Natural killer cell (primary cell): ENCODE data around the gene SNTA1. TPM values are rescaled to one million over a fixed set of nuclear protein-coding genes. Genes with fewer than 3 reads are reported as not detected.
"Not testable (repeated sequence)": the region's sequence is repeated elsewhere in the genome, so short reads cannot be mapped to it uniquely, and the experiment has no call there.

Experiments
- ATAC-seq, 3 donors: fragments of 150-1000 bp in 2 of 3; fragments of 200-7000 bp in 1 of 3; cut with Tn5 transposase; 1 replicate in 1 of 3; 2 replicates in 2 of 3; pipeline ENCODE4 v1.10.0; 2021; ENCODE audit warnings: mild to moderate bottlenecking in 2 of 3, moderate library complexity in 2 of 3
- DNase-seq, 2 donors: peaks; one replicate each; pipeline versions ENCODE4 v3.0.0 to v3.0.0-alpha.2; 2013 to 2021; ENCODE audit warnings: mixed read lengths in 1 of 2
- H3K27ac ChIP-seq: one replicate; pipeline ENCODE4 v1.5.1; 2013; ENCODE audit warnings: mild to moderate bottlenecking, low read length
- H3K27me3 ChIP-seq: one replicate; pipeline ENCODE4 v1.6.1; 2013; ENCODE audit warnings: low read length; ENCODE audit not compliant: control insufficient read depth, insufficient read depth
- H3K36me3 ChIP-seq: one replicate; pipeline ENCODE4 v1.6.1; 2013; ENCODE audit warnings: low read length; ENCODE audit not compliant: control insufficient read depth, insufficient read depth
- H3K4me1 ChIP-seq: one replicate; pipeline ENCODE4 v1.6.1; 2013; ENCODE audit warnings: low read length; ENCODE audit not compliant: control insufficient read depth, insufficient read depth
- H3K4me3 ChIP-seq: one replicate; pipeline ENCODE4 v1.5.1; 2013; ENCODE audit warnings: low read length
- H3K9me3 ChIP-seq: one replicate; pipeline ENCODE4 v1.6.1; 2013; ENCODE audit warnings: low read length; ENCODE audit not compliant: control insufficient read depth, insufficient read depth
- H3K27ac Mint-ChIP-seq, 2 donors: one replicate each; pipeline ENCODE4 v1.8.0; 2022; ENCODE audit warnings: mild to moderate bottlenecking in 2 of 2, mixed read lengths in 2 of 2, moderate library complexity in 1 of 2
- H3K27me3 Mint-ChIP-seq, 2 donors: one replicate each; pipeline ENCODE4 v1.8.0; 2022; ENCODE audit warnings: low read depth in 2 of 2, mixed read lengths in 2 of 2
- H3K36me3 Mint-ChIP-seq: one replicate; pipeline ENCODE4 v1.8.0; 2022; ENCODE audit warnings: mixed read lengths
- H3K4me1 Mint-ChIP-seq, 2 donors: one replicate each; pipeline ENCODE4 v1.8.0; 2022; ENCODE audit warnings: mixed read lengths in 2 of 2
- H3K4me3 Mint-ChIP-seq: one replicate; pipeline ENCODE4 v1.8.0; 2022; ENCODE audit warnings: mild to moderate bottlenecking, moderate library complexity, mixed read lengths
- H3K9me3 Mint-ChIP-seq, 2 donors: one replicate each; pipeline ENCODE4 v1.8.0; 2022; ENCODE audit warnings: mixed read lengths in 2 of 2
- CTCF ChIP-seq: fragments of 200-600 bp; IDR thresholded peaks from one replicate; pipeline ENCODE4 v1.8.0; 2022; ENCODE audit warnings: antibody characterized with exemption
- WGBS: methylation state at CpG from one replicate; pipeline ENCODE4 v1.1.7; 2013; ENCODE audit warnings: missing lambda C conversion rate; ENCODE audit not compliant: insufficient coverage; 5-methylcytosine and 5-hydroxymethylcytosine counted together
- intact Hi-C: fragments of 100-400 bp; cut with micrococcal nuclease; formaldehyde crosslinking; loops from one replicate; pipeline ENCODE4 v1.14.2; 2022
- total RNA-seq, 4 donors: library from RNA; stranded (reverse); fragments of 120-200 nt in 1 of 4; gene quantifications; one replicate each; pipeline versions ENCODE4 v1.2.3 to v1.2.4, GENCODE V29; 2013 to 2022

Gene SNTA1
- total RNA-seq, 3 donors from 2014 or later (not counting 1 experiment from before 2014, with no cell fraction given), result 1.2 to 2.4 (median 1.8) TPM

- TF ChIP-seq CTCF, result no peak
- H3K36me3 ChIP-seq, result no peaks in the 10 kb centered on the region
- H3K36me3 Mint-ChIP-seq, result no peaks in the 10 kb centered on the region
- no peak for DNase-seq
- no peak overlapping the region for H3K27ac Mint-ChIP-seq
- H3K9me3 ChIP-seq, result no peaks in the 10 kb centered on the region
- no peak overlapping the region for H3K4me3 ChIP-seq
- no peak for ATAC-seq
- no peaks in the 10 kb centered on the region for H3K9me3 Mint-ChIP-seq
- H3K27me3 ChIP-seq, result no peaks in the 10 kb centered on the region
- no peak overlapping the region for H3K4me3 Mint-ChIP-seq
- 85% methylated on average over 3 of the region's 4 CpGs for WGBS
- no peaks in the 10 kb centered on the region for H3K4me1 Mint-ChIP-seq
- H3K27me3 Mint-ChIP-seq, result peaks cover 0 to 3% of the 10 kb centered on the region in 2 donors
- intact Hi-C loops, result no loop called here
- peaks cover 3% of the 10 kb centered on the region for H3K4me1 ChIP-seq
- no peak overlapping the region for H3K27ac ChIP-seq
Measured at GRCh38 chr20:33470457-33470856, 26.9 kb upstream of the SNTA1 start.

GRCh38 chr20:33466303-33466646, 22.7 kb upstream of the SNTA1 start:
- Histone ChIP-seq H3K4me1 (peaks cover 5% of the 10 kb centered on the region), H3K9me3 (no peaks in the 10 kb centered on the region), H3K36me3 (no peaks in the 10 kb centered on the region), H3K27me3 (no peaks in the 10 kb centered on the region), H3K27ac (no peak overlapping the region), H3K4me3 (no peak overlapping the region)
- Mint-ChIP-seq H3K4me3 (no peak overlapping the region), H3K27me3 (peaks cover 0 to 3% of the 10 kb centered on the region in 2 donors), H3K36me3 (no peaks in the 10 kb centered on the region), H3K9me3 (no peaks in the 10 kb centered on the region), H3K4me1 (no peaks in the 10 kb centered on the region), H3K27ac (no peak overlapping the region)
- WGBS, result 76% methylated on average over 3 of the region's 3 CpGs
- TF ChIP-seq CTCF, result no peak
- DNase-seq, result no peak
- no peak for ATAC-seq
- intact Hi-C loops, result no loop called here

GRCh38 chr20:33465481-33466302, 22.1 kb upstream of the SNTA1 start:
- H3K27ac ChIP-seq, result no peak overlapping the region

GRCh38 chr20:33464759-33465158, 21.2 kb upstream of the SNTA1 start:
- H3K9me3 Mint-ChIP-seq, H3K27me3 Mint-ChIP-seq, H3K36me3 Mint-ChIP-seq, H3K4me3 Mint-ChIP-seq, H3K27ac Mint-ChIP-seq, H3K27me3 ChIP-seq, ATAC-seq, H3K9me3 ChIP-seq, intact Hi-C loops, DNase-seq, H3K4me1 Mint-ChIP-seq, H3K4me3 ChIP-seq, H3K36me3 ChIP-seq, H3K4me1 ChIP-seq, H3K27ac ChIP-seq: not testable (repeated sequence)
- WGBS, result 92% methylated on average over 8 of the region's 8 CpGs

More at GRCh38 chr20:33465481-33466302, 22.1 kb upstream of the SNTA1 start:
- 75% methylated on average over 8 of the region's 9 CpGs for WGBS
- H3K9me3 Mint-ChIP-seq, result no peaks in the 10 kb centered on the region
- H3K36me3 Mint-ChIP-seq, result no peaks in the 10 kb centered on the region
- Histone ChIP-seq H3K4me3 (no peak overlapping the region), H3K9me3 (no peaks in the 10 kb centered on the region), H3K4me1 (peaks cover 5% of the 10 kb centered on the region), H3K36me3 (no peaks in the 10 kb centered on the region), H3K27me3 (no peaks in the 10 kb centered on the region)
- intact Hi-C loops, result no loop called here
- no peak for TF ChIP-seq CTCF
- H3K4me1 Mint-ChIP-seq, result no peaks in the 10 kb centered on the region
- H3K4me3 Mint-ChIP-seq, result no peak overlapping the region
- DNase-seq, result no peak
- peaks cover 0 to 2% of the 10 kb centered on the region in 2 donors for H3K27me3 Mint-ChIP-seq
- no peak overlapping the region for H3K27ac Mint-ChIP-seq
- ATAC-seq, result no peak
